K562 (cell line): ENCODE data around the gene XPR1. TPM values are rescaled to one million over a fixed set of nuclear protein-coding genes. Genes with fewer than 3 reads are reported as not detected.

Source experiments
- REST ChIP-seq, 2 experiments: fragments of 450-650 bp; formaldehyde crosslinking in 1 of 2; IDR thresholded peaks; 2 replicates each; pipeline versions ENCODE4 v1.4.0 to v1.6.1; 2014 to 2020; ENCODE audit warnings: mild to moderate bottlenecking in 2 of 2, borderline replicate concordance in 1 of 2, low read depth in 1 of 2
- polyA plus RNA-seq, 8 experiments: library from polyadenylated mRNA; depleted of rRNA in 4 of 8; stranded (reverse) in 5 of 8; unstranded in 3 of 8; fragments of >200 nt; fragmentation: Nextera tagmentation in 2 of 8; fragmentation: Illumina TruSeq in 1 of 8; extraction: Ambion mirVana in 2 of 8; extraction: Trizol in 1 of 8; gene quantifications; 2 replicates each; pipeline versions ENCODE4 v1.2.1 to v1.2.3, GENCODE V29; 2011 to 2014; ENCODE audit warnings: inconsistent platforms in 1 of 8, missing spikeins in 1 of 8
- total RNA-seq, 7 experiments: library from RNA; depleted of rRNA in 6 of 7; stranded (reverse); fragments of >200 nt in 6 of 7; fragmentation: Illumina TruSeq in 2 of 7; extraction: Trizol in 2 of 7; gene quantifications; 2 replicates each; pipeline versions ENCODE4 v1.2.1 to v1.2.3, GENCODE V29; 2011 to 2021; ENCODE audit warnings: low replicate concordance in 1 of 7

Gene XPR1
- total and polyA plus RNA-seq, 9 of the 15 experiments (the other 6 are each of a cell fraction or from before 2014, with no cell fraction given), result 3.0 to 66.2 (median 38.6) TPM

- TF ChIP-seq REST (IDR thresholded peaks at IDR 0.05; ENCODE audit: borderline replicate concordance) (peak; percentile 21; the same call in 1 of the 2 replicates), REST (CRISPR knock-in tag; IDR thresholded peaks at IDR 0.05; ENCODE audit: low read depth) (no peak)
Observed at GRCh38 chr1:180623579-180624347, 8.1 kb upstream of the XPR1 start (continued).
